ENCODE measurements around the gene CENPX. TPM values are rescaled to one million over a fixed set of nuclear protein-coding genes. Genes with fewer than 3 reads are reported as not detected.

CENPX gene
- total RNA-seq, 1 donor from 2014 or later = 26.3 TPM

- H3K4me3 ChIP-seq = no peak overlapping the region
- intact Hi-C loops (cut with micrococcal nuclease) = no loop called here
Measured at GRCh38 chr17:82020572-82021106, 2.0 kb downstream of the CENPX start.

DNA sequence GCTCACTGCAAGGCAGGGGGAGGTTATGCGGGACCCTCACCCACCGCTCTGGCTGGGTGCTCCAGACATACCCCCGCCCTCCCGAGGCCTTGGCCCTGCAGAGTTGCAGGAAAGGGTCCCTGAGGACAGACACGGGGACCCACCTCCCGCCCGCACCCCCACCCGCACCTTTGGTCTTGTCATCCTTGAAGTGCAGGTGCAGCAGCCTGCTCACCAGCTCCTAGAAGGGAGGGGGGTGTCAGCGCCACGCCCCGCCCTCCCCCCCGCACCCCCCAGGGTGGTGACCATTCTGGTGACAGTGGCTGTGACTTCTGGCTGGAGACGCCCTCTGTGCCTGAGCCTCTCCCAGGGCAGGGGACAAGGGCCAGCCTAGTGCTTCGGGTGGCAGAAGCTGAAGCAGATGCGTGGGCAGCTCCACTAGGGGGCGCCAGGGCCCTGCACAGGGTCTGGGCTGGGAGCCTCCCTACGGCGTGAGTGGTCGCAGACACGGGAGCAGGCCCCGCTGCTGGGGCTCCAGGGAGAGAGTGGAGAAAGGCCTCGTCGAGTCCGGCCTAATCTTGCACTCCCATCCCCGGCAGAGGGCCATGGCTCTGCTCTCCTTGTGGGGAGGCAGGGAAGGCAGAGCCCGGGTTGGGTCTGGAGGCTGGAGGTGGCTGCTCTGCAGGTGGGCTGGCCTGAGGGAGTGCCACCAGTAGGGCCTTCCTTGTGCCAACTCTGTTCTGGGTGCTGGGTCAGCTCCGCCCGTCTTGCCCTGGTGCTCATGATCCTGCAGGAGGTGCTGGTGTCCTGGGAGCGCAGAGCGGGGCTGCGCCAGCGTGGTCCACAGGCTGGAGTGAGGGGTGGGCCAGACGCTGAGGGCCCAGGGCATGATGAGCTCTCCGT lies 2.7 kb downstream of the CENPX start:
- H3K27ac ChIP-seq (replicated peaks) = no peak overlapping the region
- TF ChIP-seq CTCF (IDR thresholded peaks at IDR 0.05; ENCODE audit: borderline replicate concordance) = peak; percentile 73
- H3K36me3 ChIP-seq = no peaks in the 10 kb centered on the region
- H3K27me3 ChIP-seq (ENCODE audit: low read depth) = no peaks in the 10 kb centered on the region
- H3K9me3 ChIP-seq (replicated peaks) = no peaks in the 10 kb centered on the region
- H3K4me3 ChIP-seq = no peak overlapping the region
- peaks cover 37% of the 10 kb centered on the region for H3K4me1 ChIP-seq
- DNase-seq = peak; percentile 51
- intact Hi-C loops (cut with micrococcal nuclease) = no loop called here

More at GRCh38 chr17:82020572-82021106, 2.0 kb downstream of the CENPX start:
- Histone ChIP-seq H3K27me3 (ENCODE audit: low read depth) (no peaks in the 10 kb centered on the region), H3K36me3 (no peaks in the 10 kb centered on the region), H3K27ac (replicated peaks) (no peak overlapping the region), H3K4me1 (peaks cover 37% of the 10 kb centered on the region), H3K9me3 (replicated peaks) (no peaks in the 10 kb centered on the region)
- TF ChIP-seq CTCF (IDR thresholded peaks at IDR 0.05; ENCODE audit: borderline replicate concordance) = no peak
- no peak for DNase-seq

GRCh38 chr17:82018989-82019689 lies 3.5 kb downstream of the CENPX start:
- no peak for TF ChIP-seq CTCF (IDR thresholded peaks at IDR 0.05; ENCODE audit: borderline replicate concordance)
- no peak overlapping the region for H3K27ac ChIP-seq (replicated peaks)
- no peaks in the 10 kb centered on the region for H3K27me3 ChIP-seq (ENCODE audit: low read depth)
- H3K4me3 ChIP-seq = no peak overlapping the region
- H3K36me3 ChIP-seq = no peaks in the 10 kb centered on the region
- H3K4me1 ChIP-seq = peaks cover 42% of the 10 kb centered on the region
- no peak for DNase-seq
- H3K9me3 ChIP-seq (replicated peaks) = no peaks in the 10 kb centered on the region
- intact Hi-C loops (cut with micrococcal nuclease) = no loop called here

DNA sequence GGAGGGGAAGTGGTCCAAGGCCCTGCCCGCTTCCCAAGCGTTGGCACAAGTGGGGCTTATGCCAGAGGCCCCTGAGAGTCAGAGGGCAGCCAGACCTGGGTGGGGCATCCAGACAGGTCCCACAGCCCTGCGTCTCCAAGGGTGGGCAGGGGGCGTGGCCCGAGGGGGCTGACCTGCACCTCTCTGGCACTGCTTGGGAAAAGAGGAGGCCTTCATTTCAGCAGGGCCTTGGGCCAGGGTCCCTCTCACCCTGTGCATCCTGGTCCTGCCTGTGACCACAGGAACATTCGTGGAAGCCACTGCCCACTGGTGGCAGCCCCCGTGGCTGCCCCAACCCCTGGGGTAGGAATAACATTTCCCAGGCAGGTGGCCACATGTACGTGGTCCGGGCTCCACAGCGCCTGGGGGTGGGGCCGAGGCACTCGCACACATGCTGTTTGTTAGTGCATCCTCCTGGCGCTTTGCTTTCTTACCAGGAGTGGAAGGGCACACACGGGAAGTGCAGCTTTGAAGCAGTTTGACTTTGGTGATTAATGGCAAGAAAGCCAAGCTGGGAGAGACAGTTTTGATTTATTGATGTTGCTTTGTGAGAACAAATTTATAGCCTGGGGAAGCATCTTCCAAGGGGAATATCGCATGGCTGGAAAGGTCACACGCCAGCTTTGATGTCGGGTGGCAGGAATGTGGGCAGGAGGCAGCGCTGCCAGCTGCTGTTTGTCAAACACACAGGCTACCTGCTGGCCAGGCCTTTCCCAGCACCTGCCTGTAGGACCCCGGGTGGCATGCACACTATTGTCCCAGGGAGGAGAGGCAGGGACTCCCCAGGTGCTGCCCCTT lies 4.3 kb downstream of the CENPX start:
- Histone ChIP-seq H3K4me3 (no peak overlapping the region), H3K4me1 (peaks cover 42% of the 10 kb centered on the region), H3K36me3 (no peaks in the 10 kb centered on the region), H3K27me3 (ENCODE audit: low read depth) (no peaks in the 10 kb centered on the region), H3K27ac (replicated peaks) (no peak overlapping the region), H3K9me3 (replicated peaks) (no peaks in the 10 kb centered on the region)
- no peak for TF ChIP-seq CTCF (IDR thresholded peaks at IDR 0.05; ENCODE audit: borderline replicate concordance)
- DNase-seq = no peak
- intact Hi-C loops (cut with micrococcal nuclease) = no loop called here

GRCh38 chr17:82017612-82018151 lies 5.0 kb downstream of the CENPX start:
- H3K4me3 ChIP-seq = no peak overlapping the region
- TF ChIP-seq CTCF (IDR thresholded peaks at IDR 0.05; ENCODE audit: borderline replicate concordance) = no peak
- H3K27ac ChIP-seq (replicated peaks) = no peak overlapping the region
- intact Hi-C loops (cut with micrococcal nuclease) = no loop called here
- DNase-seq = no peak
- H3K4me1 ChIP-seq = peaks cover 46% of the 10 kb centered on the region
- H3K27me3 ChIP-seq (ENCODE audit: low read depth) = no peaks in the 10 kb centered on the region
- H3K36me3 ChIP-seq = no peaks in the 10 kb centered on the region
- H3K9me3 ChIP-seq (replicated peaks) = no peaks in the 10 kb centered on the region

Data from left ventricle myocardium inferior (tissue), 1 donor.